HG02610 (cell line): ENCODE results near the gene TNFRSF18.
"Not testable (repeated sequence)": the region's sequence is repeated elsewhere in the genome, so short reads cannot be mapped to it uniquely, and the experiment has no call there.

ENCODE experiments used
- ATAC-seq: cut with Tn5 transposase; IDR thresholded peaks from one replicate; pipeline ENCODE4 v1.9.1; 2021; ENCODE audit warnings: mild to moderate bottlenecking, moderate library complexity; ENCODE audit not compliant: unreplicated experiment

Gene TNFRSF18, protein sequence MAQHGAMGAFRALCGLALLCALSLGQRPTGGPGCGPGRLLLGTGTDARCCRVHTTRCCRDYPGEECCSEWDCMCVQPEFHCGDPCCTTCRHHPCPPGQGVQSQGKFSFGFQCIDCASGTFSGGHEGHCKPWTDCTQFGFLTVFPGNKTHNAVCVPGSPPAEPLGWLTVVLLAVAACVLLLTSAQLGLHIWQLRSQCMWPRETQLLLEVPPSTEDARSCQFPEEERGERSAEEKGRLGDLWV

DNA sequence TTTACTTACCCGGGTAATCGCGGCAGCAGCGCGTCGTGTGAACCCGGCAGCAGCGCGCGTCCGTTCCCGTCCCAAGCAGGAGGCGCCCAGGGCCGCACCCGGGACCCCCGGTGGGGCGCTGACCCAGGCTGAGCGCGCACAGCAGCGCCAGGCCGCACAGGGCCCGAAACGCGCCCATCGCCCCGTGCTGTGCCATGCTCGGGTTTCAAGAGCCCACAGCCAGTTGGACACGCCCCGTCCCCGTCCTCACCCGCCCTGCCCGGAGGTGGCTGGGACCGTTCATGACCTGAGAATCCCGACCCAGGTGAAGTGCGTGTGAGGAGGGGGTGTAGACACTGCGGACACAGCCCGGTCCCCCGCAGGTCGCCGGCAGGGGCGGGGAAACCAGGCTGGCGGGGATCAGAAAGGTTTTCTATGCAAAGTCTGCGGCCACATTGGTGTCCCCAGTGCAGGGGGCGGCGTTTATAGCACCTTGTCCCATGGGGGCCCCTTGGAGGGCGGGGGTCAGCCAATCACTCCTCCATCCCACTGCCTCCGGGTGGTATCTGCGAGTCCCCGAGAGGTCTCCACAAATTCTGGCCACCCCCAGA is at the start of gene TNFRSF18:
Gene TNFRSF18 (minus strand): TSS at position 217 of the 590 bp plus-strand sequence. CDS start 21 bp downstream, at position 196.
- no peak for ATAC-seq

DNA sequence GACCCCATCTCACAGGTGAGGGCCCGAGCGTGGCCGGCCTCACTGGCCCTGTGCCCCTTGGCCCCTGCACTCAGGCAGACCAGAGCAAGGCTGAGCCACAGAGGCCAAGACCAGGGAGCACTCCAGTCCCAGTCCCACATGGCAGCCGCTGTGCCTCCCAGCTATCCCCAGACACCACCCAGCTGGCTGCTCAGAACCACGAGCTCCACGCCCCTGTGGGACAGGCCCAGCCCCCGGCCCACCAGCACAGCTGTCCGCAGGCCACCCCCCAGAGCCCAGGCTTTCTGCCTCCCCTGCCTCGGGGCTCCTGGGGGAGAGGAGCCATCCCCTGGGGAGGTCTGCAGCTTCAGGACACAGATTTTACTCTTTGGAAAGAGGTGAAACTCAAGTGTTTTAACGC is 49.2 kb upstream of the TNFRSF18 start:
- ATAC-seq = no peak

DNA sequence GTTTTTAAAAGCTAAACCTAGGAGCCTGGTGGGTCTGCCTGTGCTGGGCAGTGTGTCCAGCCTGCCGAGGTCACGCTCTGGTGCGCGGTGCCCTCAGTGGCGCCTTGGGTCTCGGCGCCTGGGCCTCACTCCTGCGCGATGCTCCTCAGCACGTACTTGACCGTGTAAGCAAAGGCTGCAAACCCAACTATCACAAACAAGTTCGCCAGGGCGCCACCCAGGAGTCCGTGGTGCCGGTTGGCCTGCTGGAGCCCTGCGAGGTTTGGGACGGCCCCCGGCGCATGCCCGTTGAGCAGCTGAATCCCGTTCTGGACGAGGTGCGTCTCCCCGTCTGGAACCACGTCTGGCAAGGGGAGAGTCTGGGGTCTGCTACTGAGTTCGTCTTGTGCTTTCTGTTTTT is 48.7 kb upstream of the TNFRSF18 start:
- ATAC-seq = no peak

DNA sequence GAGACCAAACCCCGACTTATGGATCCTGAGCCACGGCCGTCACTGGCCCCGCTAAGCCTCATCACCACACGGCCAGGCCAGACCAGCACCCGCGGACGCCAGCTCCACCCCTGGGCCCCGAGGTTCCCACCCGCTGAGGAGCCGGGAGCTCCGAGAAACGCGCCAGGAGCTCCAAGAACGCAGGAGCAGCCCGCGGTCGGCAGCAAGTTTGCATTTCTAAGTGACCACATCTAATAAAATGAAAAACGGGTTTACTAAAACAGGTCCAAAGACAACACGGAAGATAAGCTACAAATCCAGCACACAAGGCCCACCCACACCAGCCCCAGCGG is 48.2 kb upstream of the TNFRSF18 start:
- ATAC-seq = no peak

DNA sequence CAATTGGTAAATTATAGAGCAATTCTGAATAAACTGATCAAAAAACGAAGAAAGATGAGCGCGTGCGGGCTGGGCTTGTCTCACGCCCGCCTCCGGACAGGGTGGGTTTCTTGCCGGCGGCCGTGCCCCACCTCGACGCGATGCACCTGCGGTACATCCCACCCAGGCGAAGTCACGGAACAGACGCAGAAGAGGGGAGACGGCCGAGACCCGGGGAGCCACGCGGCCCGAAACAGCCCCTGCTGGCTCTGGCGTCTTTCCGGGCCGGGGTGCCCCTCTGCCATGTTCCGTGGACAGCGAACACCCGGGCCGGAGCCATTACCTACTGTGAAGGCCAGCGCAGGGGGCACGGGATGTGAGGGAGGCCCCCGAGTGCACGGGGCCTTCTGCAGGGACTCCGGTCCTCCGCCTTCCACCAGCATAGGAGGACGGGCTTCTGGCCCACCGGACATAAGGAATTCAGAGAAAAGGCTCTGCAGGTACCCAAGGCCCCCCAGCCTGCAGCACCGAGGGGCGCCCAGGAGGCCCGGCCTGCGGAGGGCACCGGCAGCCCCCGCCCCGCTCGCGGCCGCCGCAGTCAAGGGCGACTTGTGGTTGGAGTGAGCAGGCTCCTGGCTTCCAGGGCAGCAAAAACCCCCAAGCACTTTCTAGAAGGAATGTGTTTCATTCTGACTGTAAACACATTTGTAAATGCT is 47.7 kb upstream of the TNFRSF18 start:
- no peak for ATAC-seq

DNA sequence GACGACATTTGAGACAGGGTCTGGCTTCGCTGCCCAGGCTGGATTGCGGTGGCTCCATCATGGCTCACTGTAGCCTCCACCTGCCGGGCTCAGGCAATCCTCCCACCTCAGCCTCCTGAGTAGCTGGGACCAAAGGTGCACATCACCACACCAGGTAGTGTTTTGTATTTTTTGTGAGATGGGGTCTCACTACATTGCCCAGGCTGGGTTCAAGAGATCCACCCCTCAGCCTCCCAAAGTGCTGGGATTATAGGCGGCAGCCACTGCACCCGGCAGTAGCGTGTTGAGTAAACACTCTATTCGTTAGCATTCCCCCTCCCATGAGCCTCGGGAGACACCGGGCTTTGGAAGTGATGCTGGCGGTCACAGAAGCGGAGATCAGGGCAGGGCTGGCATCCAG is 46.9 kb upstream of the TNFRSF18 start:
- ATAC-seq = no peak

DNA sequence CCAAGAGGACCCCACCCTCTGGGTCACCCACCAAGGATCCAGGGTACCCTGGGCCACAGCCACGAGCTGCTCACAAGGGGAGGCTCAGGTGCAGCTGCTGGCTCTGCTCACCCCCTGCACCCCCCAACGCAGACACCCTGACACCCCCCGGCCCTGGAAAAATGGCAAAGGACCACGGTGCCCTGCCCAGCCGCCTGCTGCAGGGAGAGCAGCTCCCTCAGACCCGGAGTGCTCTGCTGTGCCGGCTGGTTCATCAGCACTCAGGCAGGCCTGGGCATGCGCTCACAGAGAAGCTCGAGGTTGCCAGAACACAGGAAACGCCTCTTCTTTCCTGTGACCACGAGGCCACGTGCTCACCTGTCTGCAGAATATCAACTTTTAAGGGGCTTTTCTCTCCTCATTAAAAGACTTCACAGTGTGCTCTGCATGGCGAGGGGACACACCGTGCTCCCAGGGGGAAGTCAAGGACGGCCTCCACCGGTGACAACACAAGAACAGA is 44.4 kb upstream of the TNFRSF18 start:
- ATAC-seq = no peak

DNA sequence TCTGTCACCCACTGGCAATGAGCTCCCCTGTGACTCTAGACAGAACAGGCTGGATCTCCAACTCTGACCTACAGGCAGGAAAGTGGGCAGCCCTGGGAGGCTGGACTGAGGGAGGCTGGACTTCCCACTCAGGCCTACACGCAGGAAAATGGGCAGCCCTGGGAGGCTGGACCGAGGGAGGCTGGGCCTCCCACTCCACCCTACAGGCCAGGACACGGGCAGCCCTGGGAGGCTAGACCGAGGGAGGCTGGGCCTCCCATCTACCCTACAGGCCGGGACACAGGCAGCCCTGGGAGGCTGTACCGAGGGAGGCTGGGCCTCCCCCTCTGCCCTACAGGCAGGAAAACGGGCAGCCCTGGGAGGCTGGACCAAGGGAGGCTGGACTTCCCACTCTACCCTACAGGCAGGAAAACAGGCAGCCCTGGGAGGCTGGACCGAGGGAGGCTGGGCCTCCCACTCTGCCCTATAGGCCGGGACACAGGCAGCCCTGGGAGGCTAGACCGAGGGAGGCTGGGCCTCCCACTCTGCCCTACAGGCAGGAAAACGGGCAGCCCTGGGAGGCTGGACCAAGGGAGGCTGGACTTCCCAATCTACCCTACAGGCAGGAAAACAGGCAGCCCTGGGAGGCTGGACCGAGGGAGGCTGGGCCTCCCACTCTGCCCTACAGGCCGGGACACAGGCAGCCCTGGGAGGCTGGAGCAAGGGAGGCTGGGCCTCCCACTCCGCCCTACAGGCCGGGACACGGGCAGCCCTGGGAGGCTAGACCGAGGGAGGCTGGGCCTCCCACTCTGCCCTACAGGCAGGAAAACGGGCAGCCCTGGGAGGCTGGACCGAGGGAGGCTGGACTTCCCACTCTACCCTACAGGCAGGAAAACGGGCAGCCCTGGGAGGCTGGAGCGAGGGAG is 41.9 kb upstream of the TNFRSF18 start:
- ATAC-seq = not testable (repeated sequence)

DNA sequence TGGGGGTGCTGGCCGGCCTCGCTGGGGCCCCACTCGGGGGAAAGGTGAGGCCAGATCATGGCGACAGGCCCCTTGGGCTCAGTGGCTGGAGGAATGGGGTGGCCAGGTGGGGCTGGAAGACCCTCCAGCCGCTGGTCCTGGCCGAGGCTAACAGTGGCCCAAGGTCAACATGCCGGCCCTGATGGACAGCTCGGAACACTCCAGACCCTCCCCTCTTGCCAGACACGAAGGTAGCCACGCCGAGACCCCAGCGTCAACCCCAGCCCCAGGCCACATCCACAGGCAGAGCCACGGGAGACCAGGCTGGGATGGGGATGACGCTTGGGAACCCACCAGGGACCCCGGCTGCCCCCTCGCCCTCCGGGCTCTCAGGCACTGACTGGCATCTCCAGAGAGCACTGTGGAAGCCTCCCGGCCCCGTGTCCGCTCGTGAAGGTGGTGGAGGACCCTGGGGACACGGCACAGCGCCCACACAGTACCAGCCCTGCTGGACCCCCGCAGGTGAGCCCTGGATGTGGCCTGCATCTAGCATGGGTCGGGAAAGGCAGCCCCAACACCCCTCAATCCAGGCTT is 41.0 kb upstream of the TNFRSF18 start:
- no peak for ATAC-seq

DNA sequence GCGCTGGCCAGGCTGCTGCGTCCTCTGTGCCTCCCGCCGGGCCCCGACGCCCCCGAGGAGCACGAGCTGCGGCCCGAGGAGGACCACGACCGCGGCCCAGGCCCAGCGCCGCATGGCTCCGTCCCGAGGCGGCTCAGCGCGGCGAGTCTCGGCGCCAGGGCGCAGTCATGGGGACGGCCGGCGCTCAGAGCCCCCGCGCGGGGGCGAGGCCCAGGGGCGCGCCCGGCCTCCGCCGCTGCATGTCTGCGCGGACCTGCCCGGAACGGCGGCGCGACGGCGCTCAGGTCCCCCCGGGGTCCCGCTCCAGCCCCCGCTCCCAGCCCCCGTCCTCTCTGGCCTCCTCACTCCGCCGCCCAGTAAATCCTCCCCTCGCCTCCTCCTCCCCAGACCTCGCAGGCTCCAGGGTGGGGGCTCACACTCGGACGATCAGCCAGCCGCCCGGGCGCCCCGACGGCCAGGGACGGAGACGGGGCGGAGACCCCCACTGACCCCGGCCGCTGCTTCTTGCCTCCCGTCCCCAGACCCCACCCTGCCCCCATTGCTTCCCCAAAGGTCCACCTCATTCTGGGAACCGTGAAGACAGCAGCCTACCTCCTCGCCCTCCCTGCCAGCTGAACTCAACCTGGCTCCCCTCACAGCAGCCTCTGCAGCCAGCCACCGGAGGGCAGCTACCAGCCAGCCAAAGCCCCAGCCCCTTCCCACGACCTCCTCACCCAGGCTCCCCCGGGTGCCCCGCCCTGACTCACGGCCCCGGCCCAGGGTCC is 40.4 kb upstream of the TNFRSF18 start, which contains the start of gene C1QTNF12:
Gene C1QTNF12 (minus strand): TSS at position 146 of the 764 bp plus-strand sequence. CDS start 32 bp downstream, at position 114.
- ATAC-seq = no peak

DNA sequence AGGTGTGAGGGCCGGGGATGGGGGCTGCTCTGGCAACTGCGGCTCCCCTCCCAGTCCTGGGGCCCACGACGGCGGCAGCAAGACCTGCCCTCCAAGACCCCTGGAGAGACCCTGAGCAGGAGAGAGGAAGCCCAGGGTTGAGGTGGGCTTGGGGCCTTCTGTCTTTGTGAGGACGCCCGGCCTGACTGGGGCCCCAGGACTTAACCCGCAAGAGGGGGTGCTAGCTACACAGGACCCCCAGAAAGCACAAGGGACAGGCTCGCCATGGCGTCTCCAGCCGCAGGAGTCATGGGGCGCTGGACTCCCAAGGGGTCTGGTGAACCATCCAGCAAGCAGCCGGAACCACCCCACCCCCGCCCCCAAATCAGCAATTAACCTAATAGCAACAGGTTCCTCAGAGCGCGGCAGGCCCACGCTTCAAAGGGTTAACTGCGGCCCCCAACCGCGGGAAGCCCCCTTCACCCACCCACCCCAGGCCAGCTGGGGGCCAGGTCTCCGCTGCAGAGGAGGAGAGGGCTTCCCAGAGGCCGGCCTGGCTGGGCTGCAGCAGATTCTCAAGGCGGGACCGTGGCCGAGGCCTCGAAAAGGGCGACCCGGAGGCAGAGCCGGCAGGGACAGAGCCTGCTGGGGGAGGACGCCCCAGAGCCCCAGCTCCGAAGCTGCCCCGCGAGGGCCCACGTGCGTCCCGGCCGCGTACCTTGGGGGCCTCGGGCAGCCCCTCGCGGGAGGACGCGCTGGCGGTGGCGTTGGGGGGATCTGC is 39.6 kb upstream of the TNFRSF18 start:
- no peak for ATAC-seq

DNA sequence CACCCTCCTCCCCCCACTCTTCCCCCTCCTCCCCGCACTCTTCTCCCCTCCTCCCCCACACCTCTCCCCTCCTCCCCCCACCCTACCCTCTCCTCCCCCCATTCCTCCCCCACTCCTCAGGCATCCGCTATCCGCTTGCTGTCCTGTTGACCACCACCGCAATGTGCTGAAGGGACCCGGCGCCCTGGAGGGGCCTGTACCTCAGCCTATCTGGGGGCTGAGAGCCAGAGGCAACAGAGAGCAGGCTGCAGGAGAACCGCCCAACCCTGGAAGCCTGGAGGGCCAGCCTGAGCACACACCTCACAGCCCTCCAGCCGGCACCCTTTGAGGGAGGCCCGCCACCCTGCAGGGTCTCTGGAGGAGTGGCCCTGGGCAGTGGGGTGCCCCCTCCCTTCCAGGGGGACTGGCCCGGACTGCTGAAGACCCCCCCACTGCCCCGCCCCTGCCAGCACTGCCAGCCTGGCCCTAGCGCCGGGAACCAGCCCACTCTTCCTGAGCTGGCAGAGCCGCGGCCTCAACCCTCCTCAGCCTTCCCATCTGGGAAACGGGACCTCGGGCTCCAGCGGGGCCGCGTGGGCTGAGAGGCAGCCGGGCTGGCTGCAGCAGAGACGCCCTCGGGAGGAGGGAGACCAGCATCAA is 38.9 kb upstream of the TNFRSF18 start:
- ATAC-seq = no peak

DNA sequence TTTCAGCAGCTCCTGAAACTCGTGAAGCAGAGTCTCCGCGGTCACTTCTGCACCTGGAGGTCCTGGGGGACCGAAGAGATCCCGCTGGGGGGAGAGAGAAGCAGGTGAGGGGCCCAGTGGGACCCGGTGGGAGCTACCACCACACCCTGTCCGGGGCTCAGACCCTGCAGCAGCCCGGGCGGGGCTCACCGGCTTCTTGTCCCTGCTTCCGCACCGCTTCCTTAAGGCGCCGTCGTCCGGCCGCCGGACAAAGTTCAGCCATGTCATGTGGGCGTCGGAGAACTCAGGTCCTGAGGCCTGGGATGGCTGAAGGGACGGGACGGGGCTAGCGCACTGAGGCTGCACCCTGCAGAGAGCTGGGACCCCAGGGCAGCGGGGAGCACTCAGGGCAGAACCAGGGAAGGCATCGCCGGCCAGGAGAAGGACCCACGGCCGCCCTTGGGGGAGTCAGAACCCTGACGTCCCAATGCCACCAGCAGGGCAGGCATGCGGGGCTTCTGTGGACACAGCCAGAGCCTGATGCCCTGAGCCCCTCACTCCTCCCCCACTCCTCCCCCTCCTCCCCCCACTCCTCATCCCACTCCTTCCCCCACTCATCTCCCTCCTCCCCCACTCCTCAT is 37.9 kb upstream of the TNFRSF18 start:
- ATAC-seq = no peak

DNA sequence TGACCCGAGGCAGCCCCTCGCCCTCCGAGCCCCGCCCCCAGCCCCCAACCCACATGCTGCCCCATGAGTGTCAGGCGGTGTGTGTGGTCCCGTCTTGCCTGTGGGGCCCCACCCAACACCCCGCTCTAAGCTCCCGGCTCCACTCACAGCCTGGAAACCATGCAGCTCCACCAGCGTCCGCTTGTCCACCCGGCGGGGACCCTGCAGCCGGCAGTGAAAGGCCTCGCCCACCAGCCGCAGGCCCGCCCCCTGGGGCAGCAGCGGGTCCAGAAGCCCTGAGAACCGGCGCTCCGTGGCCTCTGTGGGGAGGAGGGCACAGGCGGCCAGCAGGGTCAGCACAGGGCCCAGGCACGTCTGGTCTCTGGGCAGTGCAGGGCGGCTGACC is 37.4 kb upstream of the TNFRSF18 start:
- no peak for ATAC-seq

DNA sequence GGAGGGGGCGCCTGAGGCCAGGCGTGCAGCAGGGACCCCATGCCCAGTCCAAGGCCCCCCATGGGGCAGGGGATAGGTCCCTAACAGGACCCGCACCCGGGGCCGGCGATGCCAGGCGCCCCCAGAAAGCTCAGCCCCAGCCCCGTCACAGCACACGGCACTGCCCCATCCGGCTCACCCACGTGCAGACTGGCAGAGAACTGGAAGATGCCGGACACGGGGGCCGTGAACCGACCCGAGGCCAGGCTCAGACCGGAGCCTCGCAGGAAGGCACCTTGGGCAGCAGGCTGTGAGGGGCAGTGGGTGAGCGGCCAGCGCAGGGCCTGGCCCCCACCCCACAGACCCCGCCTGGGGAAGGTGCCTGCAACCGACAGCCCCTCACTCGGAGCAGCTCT is 36.9 kb upstream of the TNFRSF18 start:
- ATAC-seq = no peak

DNA sequence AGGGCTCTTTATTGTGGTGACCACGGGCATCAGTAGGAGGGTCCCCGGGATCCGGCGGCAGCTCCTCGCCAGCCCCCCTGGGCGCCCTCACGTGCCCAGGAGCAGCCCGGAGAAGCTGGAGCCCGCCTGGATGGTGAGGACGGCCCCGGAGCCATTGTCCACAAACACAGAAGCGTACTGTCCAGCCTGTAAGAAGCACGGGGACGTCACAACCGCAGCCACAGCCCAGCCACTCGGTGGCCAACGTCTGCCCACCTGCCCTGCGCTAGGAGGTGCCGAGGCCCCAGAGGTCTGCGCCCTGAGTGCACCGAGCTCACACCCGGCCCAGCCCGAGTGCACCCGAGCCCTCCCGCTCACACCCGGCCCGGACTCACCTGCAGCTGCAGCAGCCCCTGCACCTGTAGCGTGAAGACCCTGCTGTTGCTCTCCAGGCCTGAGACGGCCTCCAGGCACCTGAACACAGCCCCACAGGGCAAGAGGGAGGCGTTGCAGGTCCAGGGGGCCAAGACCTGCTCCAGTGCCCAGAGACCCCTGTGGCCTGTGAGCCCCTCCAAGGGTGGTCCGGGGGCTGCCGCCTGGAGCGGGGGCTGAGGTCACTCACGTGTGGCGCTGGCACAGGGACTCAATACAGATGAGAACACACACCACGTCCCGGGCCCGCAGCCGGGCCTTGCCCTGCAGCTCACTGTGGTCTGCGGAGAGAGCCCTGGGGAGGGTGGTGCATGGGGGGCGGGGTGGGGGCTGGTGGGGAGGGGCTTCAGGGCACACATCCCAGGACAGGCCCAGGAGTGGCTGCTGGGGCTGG is 36.3 kb upstream of the TNFRSF18 start:
- ATAC-seq = no peak

DNA sequence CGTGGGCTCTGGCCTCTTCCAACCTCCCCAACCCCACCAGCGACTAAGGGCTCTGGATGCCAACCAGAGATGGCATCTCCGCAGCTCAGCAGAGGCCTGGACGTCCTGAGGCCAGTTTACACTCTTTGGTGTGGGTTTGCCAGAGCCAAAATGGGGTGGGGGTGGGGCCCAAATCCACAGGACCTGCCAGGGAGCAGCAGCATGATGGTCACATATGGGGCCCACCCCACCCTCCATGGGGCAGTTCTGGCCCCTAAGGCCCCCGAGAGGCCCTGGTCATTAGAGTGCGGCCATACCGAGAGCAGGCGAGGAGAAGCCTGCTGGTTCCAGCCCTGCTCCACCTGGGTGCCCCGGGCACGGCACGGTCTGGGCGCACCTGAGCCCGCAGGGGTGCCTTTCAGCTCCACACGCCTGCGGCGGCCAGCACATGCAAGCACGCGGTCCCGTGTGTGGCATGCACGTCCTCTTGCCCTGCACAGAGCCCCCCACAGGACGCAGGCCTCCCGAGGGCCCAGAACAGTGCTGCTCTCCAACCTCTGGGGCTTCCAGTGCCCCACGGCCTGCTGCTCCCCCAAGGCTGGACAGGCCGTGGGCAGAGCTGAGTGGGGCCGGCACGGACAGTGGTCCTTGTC is 35.3 kb upstream of the TNFRSF18 start:
- no peak for ATAC-seq
